NCI-H82 (cell line): ENCODE results near the gene XXYLT1.

Experiments used
- DNase-seq: peaks from one replicate; lab custom pipeline; 2025; lab: John Stamatoyannopoulos, UW

XXYLT1 gene

GRCh38 chr3:195077611-195078540 is 193.1 kb downstream of the XXYLT1 start:
- DNase-seq = peak; percentile 79

- DNase-seq = no peak
These were observed 193.9 kb downstream of the XXYLT1 start for GRCh38 chr3:195076981-195077610.

GRCh38 chr3:195075941-195076875 is 194.8 kb downstream of the XXYLT1 start:
- DNase-seq = peak; percentile 63

- DNase-seq = no peak
These were observed 195.6 kb downstream of the XXYLT1 start for GRCh38 chr3:195075199-195075940.

GRCh38 chr3:195073866-195074860 is 196.8 kb downstream of the XXYLT1 start:
- DNase-seq = no peak

- no peak for DNase-seq
These were observed 197.9 kb downstream of the XXYLT1 start for GRCh38 chr3:195072916-195073564.

GRCh38 chr3:195071916-195072820 is 198.8 kb downstream of the XXYLT1 start:
- DNase-seq = no peak

- no peak for DNase-seq
These were observed 199.8 kb downstream of the XXYLT1 start for GRCh38 chr3:195071011-195071728.

GRCh38 chr3:195070336-195070735 is 200.6 kb downstream of the XXYLT1 start:
- no peak for DNase-seq

GRCh38 chr3:195069501-195070251 is 201.3 kb downstream of the XXYLT1 start:
- no peak for DNase-seq

GRCh38 chr3:195068084-195069080 is 202.6 kb downstream of the XXYLT1 start:
- no peak for DNase-seq

GRCh38 chr3:195066441-195066841 is 204.5 kb downstream of the XXYLT1 start:
- no peak for DNase-seq

GRCh38 chr3:195065864-195066185 is 205.1 kb downstream of the XXYLT1 start:
- no peak for DNase-seq

GRCh38 chr3:195065142-195065863 is 205.7 kb downstream of the XXYLT1 start:
- no peak for DNase-seq

- no peak for DNase-seq
These were observed 206.5 kb downstream of the XXYLT1 start for GRCh38 chr3:195064300-195064931.
